Stimulated activated CD4-positive, alpha-beta T cell treated with anti-CD3 and anti-CD28 coated beads, TNF-alpha, amount 100 ng/mL, for 24 hours (primary cell): ENCODE data around the gene C19orf53.

Experiments
- DNase-seq, 3 experiments: peaks; one replicate each; pipeline ENCODE4 v3.0.0-alpha.2; 2020; ENCODE audit warnings: low read depth in 3 of 3

The C19orf53 gene

DNA sequence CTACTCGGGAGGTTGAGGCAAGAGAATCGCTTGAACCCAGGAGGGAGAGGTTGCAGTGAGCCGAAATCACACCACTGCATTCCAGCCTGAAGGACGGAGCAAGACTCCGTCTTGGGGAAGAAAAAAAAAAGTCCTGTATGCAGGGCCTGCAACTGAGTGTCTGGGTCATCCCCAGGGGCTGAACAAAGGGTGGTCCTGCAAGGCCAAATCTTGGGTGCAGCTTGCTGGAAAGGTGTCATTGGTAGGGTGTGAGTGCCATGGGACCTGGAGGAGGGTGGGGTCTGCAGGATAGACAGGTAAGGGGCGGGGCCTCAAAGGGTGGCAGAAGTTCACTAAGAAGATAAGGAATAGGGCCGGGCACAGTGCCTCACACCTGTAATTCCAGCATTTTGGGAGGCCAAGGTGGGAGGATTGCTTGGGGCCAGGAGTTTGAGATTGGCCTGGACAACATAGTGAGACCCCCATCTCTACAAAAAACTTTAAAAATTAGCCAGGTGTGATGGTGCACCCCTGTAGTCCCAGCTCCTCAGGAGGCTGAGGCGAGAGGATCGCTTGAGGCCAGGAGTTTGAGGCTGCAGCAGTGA lies 52.5 kb downstream of the C19orf53 start:
- DNase-seq = no peak

DNA sequence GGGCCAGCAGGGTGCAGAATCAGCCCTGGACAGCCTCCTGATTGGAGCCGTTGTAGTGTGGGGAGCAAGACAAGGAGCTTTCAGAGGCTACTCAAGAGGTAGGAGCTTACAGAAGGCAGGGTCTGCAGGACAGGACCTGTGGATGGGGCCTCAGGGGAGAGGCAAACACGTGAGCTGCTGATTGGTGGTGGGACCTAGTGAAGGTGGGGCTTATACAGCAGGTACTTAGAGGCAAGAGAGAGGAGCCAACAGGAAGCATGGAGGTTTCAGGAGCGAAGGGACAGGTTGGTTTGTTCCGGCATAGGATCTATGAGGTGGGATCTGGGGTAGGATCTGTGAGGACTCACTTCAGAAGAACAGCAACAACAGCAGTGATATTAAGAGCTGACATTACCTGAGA lies 53.4 kb downstream of the C19orf53 start:
- no peak for DNase-seq
